ENCODE data around the gene PCBP3.

DNA sequence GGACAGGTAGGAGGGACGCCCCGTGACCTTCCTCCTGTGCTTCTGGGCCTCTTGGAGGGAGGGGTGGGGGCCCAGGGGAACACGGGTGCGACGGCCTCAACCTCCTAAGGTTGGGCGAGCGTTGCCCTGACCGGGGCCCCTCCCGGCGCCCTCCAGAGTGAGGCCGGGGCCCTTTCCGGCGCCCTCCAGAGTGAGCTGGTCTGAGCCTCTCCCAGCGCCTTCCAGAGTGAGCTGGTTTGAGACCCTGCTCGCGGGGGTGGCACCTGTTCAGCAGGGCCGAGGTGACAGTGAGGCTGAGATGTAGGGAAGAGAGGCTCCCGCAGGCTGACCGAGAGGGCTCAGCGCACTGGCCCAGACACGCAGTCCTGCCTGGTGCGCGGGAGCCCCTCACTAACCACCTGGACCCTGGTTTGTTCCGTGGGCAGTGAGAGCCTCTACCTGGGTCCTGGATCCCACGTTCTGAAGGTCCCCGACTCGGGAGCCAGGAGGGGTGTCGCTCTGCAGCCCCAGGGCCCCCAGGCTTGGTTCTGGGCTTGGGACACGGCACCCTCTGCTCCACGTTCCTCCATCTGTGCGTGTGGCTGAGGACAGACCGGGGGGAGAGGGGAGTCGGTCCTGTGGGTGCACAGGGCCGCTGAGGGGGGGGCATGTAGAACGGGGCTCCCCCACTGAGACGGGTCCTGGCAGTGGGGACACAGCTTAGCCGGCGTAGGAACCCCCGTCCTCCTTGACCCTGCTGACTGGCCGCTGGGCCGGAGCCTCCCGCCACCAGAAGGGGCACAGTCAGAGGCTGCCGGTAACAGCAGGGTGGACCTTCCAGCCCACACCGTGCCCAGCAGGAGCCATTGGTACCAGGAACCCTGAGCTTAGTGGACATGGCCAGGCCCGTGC is 339.5 kb downstream of the PCBP3 start:
- TF ChIP-seq JUND (IDR thresholded peaks at IDR 0.05): no peak
- no peak for TF ChIP-seq CTCF (IDR thresholded peaks at IDR 0.05; ENCODE audit: low read depth, low read length, missing input control)
